A549 (cell line): ENCODE measurements around the gene KLRC3. TPM values are rescaled to one million over a fixed set of nuclear protein-coding genes. Genes with fewer than 3 reads are reported as not detected.
"Not testable (repeated sequence)": the region's sequence is repeated elsewhere in the genome, so short reads cannot be mapped to it uniquely, and the experiment has no call there.

Source experiments
- ATAC-seq, 2 experiments: fragments of 200-7000 bp in 1 of 2; fragments of >200 bp in 1 of 2; cut with Nextera tagmentation in 1 of 2; cut with Tn5 transposase in 1 of 2; 3 replicates each; pipeline versions ENCODE4 v1.8.0 to v1.9.1; 2018 to 2020; ENCODE audit warnings: mild to moderate bottlenecking in 1 of 2, moderate library complexity in 1 of 2
- CTCF ChIA-PET: fragments of 300-600 bp; sonication (Branson Sonifier 250); formaldehyde crosslinking; extraction: SDS; loops from one replicate; lab custom pipeline; 2021; ENCODE audit warnings: antibody characterized with exemption, inconsistent platforms; lab: Yijun Ruan, JAX
- POLR2A ChIA-PET: fragments of 350-600 bp; formaldehyde crosslinking; extraction: SDS; loops from one replicate; lab custom pipeline; 2021; ENCODE audit warnings: antibody characterized with exemption, inconsistent platforms; lab: Yijun Ruan, JAX
- DNase-seq, 2 experiments: peaks; one replicate each; pipeline versions ENCODE4 v3.0.0 to v3.0.0-alpha.2; 2011 to 2016; ENCODE audit warnings: low read depth in 1 of 2, low spot score in 1 of 2
- FAIRE-seq: peaks from 2 replicates; lab custom pipeline; 2011; peaks lifted over from hg19 to GRCh38; lab: Jason Lieb, UNC
- H3K27ac ChIP-seq, 2 experiments: fragments of >200 bp; sonication (Bioruptor Twin); formaldehyde crosslinking; 3 replicates each; pipeline ENCODE4 v1.5.1; 2016 to 2017
- H3K4me1 ChIP-seq: fragments of >200 bp; sonication (Bioruptor Twin); formaldehyde crosslinking; 3 replicates; pipeline ENCODE4 v1.6.1; 2016
- H3K4me2 ChIP-seq: fragments of >200 bp; sonication (Bioruptor Twin); formaldehyde crosslinking; 3 replicates; pipeline ENCODE4 v1.6.1; 2016
- H3K4me3 ChIP-seq: fragments of >200 bp; sonication (Bioruptor Twin); formaldehyde crosslinking; 3 replicates; pipeline ENCODE4 v1.5.1; 2016
- H3K9me3 ChIP-seq: fragments of >200 bp; sonication (Bioruptor Twin); formaldehyde crosslinking; 3 replicates; pipeline ENCODE4 v1.6.1; 2016
- BHLHE40 ChIP-seq: IDR thresholded peaks from 2 replicates; pipeline ENCODE4 v1.6.1; 2012; ENCODE audit warnings: low read depth, low read length, inconsistent platforms
- CEBPB ChIP-seq, 2 experiments: fragments of >200 bp in 1 of 2; sonication (Bioruptor Twin) in 1 of 2; formaldehyde crosslinking in 1 of 2; IDR thresholded peaks; 2 replicates each; pipeline ENCODE4 v1.6.1; 2012 to 2016
- CHD4 ChIP-seq: fragments of 200-600 bp; sonication (generic); IDR thresholded peaks from 2 replicates; pipeline ENCODE4 v1.6.1; 2016; ENCODE audit warnings: antibody characterized with exemption, mild to moderate bottlenecking, borderline replicate concordance
- EHF ChIP-seq: fragments of 250-450 bp; sonication (Bioruptor Pico); IDR thresholded peaks from 2 replicates; pipeline ENCODE4 v1.5.0; 2020; ENCODE audit warnings: mild to moderate bottlenecking
- EP300 ChIP-seq, 2 experiments: fragments of >200 bp; sonication (Bioruptor Twin); formaldehyde crosslinking; IDR thresholded peaks; 2 replicates in 1 of 2; 3 replicates in 1 of 2; pipeline ENCODE4 v1.6.1; 2016 to 2017
- ESRRA ChIP-seq: fragments of 150-350 bp; IDR thresholded peaks from 2 replicates; pipeline ENCODE4 v1.6.1; 2014; ENCODE audit warnings: mild to moderate bottlenecking, low read length, borderline replicate concordance
- FOSL2 ChIP-seq, 2 experiments: fragments of 450-650 bp in 1 of 2; fragments of >200 bp in 1 of 2; sonication (Bioruptor Twin) in 1 of 2; formaldehyde crosslinking; IDR thresholded peaks; 2 replicates each; pipeline versions ENCODE4 v1.5.0 to v1.6.1; 2016 to 2020; ENCODE audit warnings: mild to moderate bottlenecking in 1 of 2, moderate library complexity in 1 of 2
- GATA3 ChIP-seq: IDR thresholded peaks from 2 replicates; pipeline ENCODE4 v1.6.1; 2012; ENCODE audit warnings: borderline replicate concordance
- KDM1A ChIP-seq: fragments of 200-600 bp; sonication (generic); IDR thresholded peaks from 2 replicates; pipeline ENCODE4 v1.6.1; 2016; ENCODE audit warnings: low read depth, mild to moderate bottlenecking
- MAZ ChIP-seq: fragments of 150-350 bp; IDR thresholded peaks from 2 replicates; pipeline ENCODE4 v1.6.1; 2014; ENCODE audit warnings: antibody characterized with exemption, low read depth, low read length, borderline replicate concordance
- RAD21 ChIP-seq, 2 experiments: fragments of >200 bp in 1 of 2; sonication (Bioruptor Twin) in 1 of 2; formaldehyde crosslinking in 1 of 2; IDR thresholded peaks in 1 of 2; conservative IDR thresholded peaks in 1 of 2; 2 replicates in 1 of 2; 3 replicates in 1 of 2; pipeline ENCODE4 v1.6.1; 2012 to 2018; ENCODE audit warnings: inconsistent platforms in 1 of 2
- RCOR1 ChIP-seq: fragments of 150-350 bp; IDR thresholded peaks from 2 replicates; pipeline ENCODE4 v1.6.1; 2014; ENCODE audit warnings: antibody characterized with exemption, low read length, low read depth
- WGBS: methylation state at CpG from one replicate; pipeline ENCODE4 v1.1.6; 2017; ENCODE audit errors: missing lambda C conversion rate; 5-methylcytosine and 5-hydroxymethylcytosine counted together
- polyA plus RNA-seq, 4 experiments: library from polyadenylated mRNA; depleted of rRNA in 3 of 4; stranded (reverse); fragments of >200 nt; fragmentation: RNase III in 1 of 4; extraction: RNeasy Plus Mini Kit Qiagen cat#74134 plus additional on column Dnase treatment in 1 of 4; gene quantifications; 2 replicates in 3 of 4; 3 replicates in 1 of 4; pipeline ENCODE4 v1.2.3, GENCODE V29; 2011 to 2017
- TF ChIP-seq, protein P1 (sequence below): fragments of 450-650 bp; IDR thresholded peaks from 2 replicates; pipeline ENCODE4 v1.6.1; 2014; ENCODE audit warnings: antibody characterized with exemption
- TF ChIP-seq, protein P2 (sequence below): fragments of 250-450 bp; sonication (Bioruptor Pico); IDR thresholded peaks from 2 replicates; pipeline ENCODE4 v1.5.0; 2021; ENCODE audit warnings: mild to moderate bottlenecking, moderate library complexity, borderline replicate concordance

KLRC3 gene
- polyA plus RNA-seq, 2 of the 4 experiments (the other 2 are of a cell fraction) = 0.10 TPM; not detected in 1

DNA sequence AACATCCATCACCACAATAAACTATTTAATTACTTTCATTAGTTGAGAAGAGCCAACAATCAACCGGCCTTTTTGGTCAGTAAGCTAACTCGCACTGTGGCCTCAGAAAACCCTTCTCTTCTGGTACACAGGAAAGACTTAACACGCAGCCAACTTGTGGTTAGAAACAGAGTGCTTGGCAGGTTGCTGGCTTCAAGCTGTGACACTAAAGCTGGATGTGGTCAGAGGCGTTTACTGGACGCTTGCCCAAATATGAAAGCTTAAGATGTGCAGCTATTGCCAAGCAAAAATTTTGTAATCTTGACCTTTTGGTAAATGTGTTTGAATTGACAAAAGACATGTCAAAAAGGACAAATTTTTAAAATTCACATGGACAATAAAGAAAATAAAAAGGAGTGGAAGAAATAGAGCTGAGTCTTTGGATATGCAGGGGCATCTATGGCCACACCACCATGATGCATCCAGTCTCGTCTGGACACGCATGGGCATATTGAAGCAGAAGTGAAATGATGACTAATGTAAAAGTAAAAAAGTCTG is 27.9 kb downstream of the KLRC3 start:
- Histone ChIP-seq H3K4me3 (no peak overlapping the region), H3K4me1 (peaks cover 27% of the 10 kb centered on the region), H3K4me2 (peak overlapping the region; percentile 48), H3K27ac (peak overlapping the region in 1 of 2 experiments; percentile 6; a peak in 1 of 6 replicates), H3K9me3 (no peaks in the 10 kb centered on the region)
- 23% methylated on average over 7 of the region's 7 CpGs for WGBS
- CTCF ChIA-PET = interaction anchor here (1.5 kb wide), 1 partner anchor 25 kb away, joined by 3 read pairs; no protein-coding TSS in a partner anchor
- ATAC-seq (peak; percentile 42 to 59; a peak in 4 of 6 replicates), DNase-seq (peak; percentile 15 to 69), FAIRE-seq (peak; percentile 91)
- peak; percentile 40; a peak in 1 of 4 replicates for TF ChIP-seq CEBPB (IDR thresholded peaks at IDR 0.05)
- 0 out of 2 replicates have a peak, but pooled peaks have one; percentile 22 for TF ChIP-seq GATA3
- TF ChIP-seq FOSL2 (IDR thresholded peaks at IDR 0.05) = no peak
- TF ChIP-seq FOSL2 (CRISPR knock-in tag; IDR thresholded peaks at IDR 0.05) = 0 out of 2 replicates have a peak, but pooled peaks have one; percentile 19
- TF ChIP-seq EP300 (IDR thresholded peaks at IDR 0.05) = 0 out of 5 replicates have a peak, but pooled peaks of 1 of the 2 experiments have one; percentile 20
- TF ChIP-seq, protein P1, sequence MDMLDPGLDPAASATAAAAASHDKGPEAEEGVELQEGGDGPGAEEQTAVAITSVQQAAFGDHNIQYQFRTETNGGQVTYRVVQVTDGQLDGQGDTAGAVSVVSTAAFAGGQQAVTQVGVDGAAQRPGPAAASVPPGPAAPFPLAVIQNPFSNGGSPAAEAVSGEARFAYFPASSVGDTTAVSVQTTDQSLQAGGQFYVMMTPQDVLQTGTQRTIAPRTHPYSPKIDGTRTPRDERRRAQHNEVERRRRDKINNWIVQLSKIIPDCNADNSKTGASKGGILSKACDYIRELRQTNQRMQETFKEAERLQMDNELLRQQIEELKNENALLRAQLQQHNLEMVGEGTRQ = no peak
- POLR2A ChIA-PET = no interaction called here

DNA sequence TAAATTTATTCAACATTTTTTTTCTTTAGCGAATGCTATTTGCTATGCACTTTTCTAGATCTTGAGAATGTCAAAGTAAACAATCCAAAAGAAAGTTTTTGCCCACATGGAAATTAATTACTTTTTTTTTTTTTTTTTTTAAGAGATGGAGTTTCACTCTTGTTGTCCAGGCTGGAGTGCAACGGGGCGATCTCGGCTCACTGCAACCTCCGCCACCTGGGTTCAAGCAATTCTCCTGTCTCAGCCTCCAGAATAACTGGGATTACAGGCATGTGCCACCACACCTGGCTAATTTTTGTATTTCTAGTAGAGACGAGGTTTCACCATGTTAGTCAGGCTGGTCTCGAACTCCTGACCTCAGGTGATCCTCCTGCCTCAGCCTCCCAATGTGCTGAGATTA is 29.4 kb downstream of the KLRC3 start:
- POLR2A ChIA-PET, CTCF ChIA-PET: not testable (repeated sequence)
- WGBS = 91% methylated on average over 7 of the region's 7 CpGs

DNA sequence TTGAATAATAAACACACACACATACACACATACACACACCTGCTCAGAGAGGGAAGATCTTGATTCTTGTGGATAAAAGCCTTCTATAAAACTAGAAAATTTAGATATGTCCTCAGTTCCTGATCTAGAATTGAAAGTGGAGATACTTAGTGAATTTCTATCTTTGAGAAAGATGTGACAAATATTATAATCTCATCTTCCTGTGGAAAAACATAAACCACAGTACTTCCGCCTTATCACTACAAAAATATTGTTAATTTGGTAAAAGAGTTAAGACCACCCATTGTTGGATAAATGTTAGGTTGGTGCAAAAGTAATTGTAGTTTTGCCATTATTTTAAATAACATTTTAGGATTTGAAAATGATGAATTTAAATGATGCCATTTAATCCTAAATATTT is 30.5 kb downstream of the KLRC3 start, which contains the start of gene KLRK1:
KLRK1 (minus strand) TSS at position 138 of the 400 bp plus-strand sequence. CDS start 1,231 bp downstream, outside the sequence.
- no peak for ATAC-seq
- Histone ChIP-seq H3K27ac (no peak within 1 kb of the TSS), H3K4me1 (peaks cover 21% of the 10 kb centered on the region), H3K4me2 (no peak within 1 kb of the TSS), H3K4me3 (no peak within 1 kb of the TSS), H3K9me3 (no peaks in the 10 kb centered on the region; the same call in 2 of the 3 replicates)
- POLR2A ChIA-PET = no interaction called here
- 88% methylated on average over 1 of the region's 1 CpG for WGBS
- CTCF ChIA-PET = no interaction called here
- no peak for DNase-seq
- TF ChIP-seq, protein P2, sequence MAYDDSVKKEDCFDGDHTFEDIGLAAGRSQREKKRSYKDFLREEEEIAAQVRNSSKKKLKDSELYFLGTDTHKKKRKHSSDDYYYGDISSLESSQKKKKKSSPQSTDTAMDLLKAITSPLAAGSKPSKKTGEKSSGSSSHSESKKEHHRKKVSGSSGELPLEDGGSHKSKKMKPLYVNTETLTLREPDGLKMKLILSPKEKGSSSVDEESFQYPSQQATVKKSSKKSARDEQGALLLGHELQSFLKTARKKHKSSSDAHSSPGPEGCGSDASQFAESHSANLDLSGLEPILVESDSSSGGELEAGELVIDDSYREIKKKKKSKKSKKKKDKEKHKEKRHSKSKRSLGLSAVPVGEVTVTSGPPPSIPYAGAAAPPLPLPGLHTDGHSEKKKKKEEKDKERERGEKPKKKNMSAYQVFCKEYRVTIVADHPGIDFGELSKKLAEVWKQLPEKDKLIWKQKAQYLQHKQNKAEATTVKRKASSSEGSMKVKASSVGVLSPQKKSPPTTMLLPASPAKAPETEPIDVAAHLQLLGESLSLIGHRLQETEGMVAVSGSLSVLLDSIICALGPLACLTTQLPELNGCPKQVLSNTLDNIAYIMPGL (CRISPR knock-in tag) = no peak
- TF ChIP-seq ESRRA = no peak
- no peak for TF ChIP-seq RAD21 (conservative IDR thresholded peaks at IDR 0.05 in 1 of 2, IDR thresholded peaks at IDR 0.05 in 1 of 2)
- TF ChIP-seq BHLHE40 = no peak
- TF ChIP-seq CHD4 = no peak
- no peak for TF ChIP-seq RCOR1
- TF ChIP-seq KDM1A = no peak
- TF ChIP-seq EHF (CRISPR knock-in tag) = no peak
- no peak for TF ChIP-seq MAZ
- no peak for FAIRE-seq

More for the DNA sequence above, 29.4 kb downstream of the KLRC3 start:
- not testable (repeated sequence) for DNase-seq, H3K4me3 ChIP-seq, H3K27ac ChIP-seq, H3K4me2 ChIP-seq, ATAC-seq, H3K9me3 ChIP-seq, FAIRE-seq
- peaks cover 22% of the 10 kb centered on the region for H3K4me1 ChIP-seq
